ENCODE measurements around the gene TSPAN10.

The TSPAN10 gene

DNA sequence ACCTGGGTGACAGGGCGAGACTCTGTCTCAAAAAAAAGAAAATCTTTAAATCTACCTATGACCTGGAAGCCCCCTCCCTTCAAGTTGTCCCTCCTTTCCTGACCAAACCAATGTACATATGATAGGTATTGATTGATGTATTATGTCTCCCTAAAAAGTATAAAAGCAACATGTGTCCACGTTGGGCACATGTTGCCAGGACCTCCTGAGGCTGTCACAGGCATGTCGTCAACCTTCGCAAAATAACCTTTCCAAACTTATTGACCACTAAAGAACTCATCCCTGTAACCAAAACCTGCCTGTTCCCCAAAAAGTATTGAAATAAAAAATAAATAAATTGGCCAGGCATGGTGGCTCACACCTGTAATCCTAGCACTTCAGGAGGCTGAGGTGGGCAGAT, 25.0 kb downstream of the TSPAN10 start:
- TF ChIP-seq, protein P1, sequence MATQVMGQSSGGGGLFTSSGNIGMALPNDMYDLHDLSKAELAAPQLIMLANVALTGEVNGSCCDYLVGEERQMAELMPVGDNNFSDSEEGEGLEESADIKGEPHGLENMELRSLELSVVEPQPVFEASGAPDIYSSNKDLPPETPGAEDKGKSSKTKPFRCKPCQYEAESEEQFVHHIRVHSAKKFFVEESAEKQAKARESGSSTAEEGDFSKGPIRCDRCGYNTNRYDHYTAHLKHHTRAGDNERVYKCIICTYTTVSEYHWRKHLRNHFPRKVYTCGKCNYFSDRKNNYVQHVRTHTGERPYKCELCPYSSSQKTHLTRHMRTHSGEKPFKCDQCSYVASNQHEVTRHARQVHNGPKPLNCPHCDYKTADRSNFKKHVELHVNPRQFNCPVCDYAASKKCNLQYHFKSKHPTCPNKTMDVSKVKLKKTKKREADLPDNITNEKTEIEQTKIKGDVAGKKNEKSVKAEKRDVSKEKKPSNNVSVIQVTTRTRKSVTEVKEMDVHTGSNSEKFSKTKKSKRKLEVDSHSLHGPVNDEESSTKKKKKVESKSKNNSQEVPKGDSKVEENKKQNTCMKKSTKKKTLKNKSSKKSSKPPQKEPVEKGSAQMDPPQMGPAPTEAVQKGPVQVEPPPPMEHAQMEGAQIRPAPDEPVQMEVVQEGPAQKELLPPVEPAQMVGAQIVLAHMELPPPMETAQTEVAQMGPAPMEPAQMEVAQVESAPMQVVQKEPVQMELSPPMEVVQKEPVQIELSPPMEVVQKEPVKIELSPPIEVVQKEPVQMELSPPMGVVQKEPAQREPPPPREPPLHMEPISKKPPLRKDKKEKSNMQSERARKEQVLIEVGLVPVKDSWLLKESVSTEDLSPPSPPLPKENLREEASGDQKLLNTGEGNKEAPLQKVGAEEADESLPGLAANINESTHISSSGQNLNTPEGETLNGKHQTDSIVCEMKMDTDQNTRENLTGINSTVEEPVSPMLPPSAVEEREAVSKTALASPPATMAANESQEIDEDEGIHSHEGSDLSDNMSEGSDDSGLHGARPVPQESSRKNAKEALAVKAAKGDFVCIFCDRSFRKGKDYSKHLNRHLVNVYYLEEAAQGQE (IDR thresholded peaks at IDR 0.05; ENCODE audit: insufficient read depth in 1 of 2, low read depth in 2 of 2, low read length in 2 of 2): no peak
- TF ChIP-seq POLR2AphosphoS5 (IDR thresholded peaks at IDR 0.05; ENCODE audit: low read depth, low read length) (no peak), FOXP2 (optimal IDR thresholded peaks at IDR 0.05; ENCODE audit: borderline replicate concordance, extremely low read depth, extremely low read length, insufficient read depth) (no peak), SIN3A (IDR thresholded peaks at IDR 0.05; ENCODE audit: borderline replicate concordance, insufficient read depth, low read length) (no peak), TAF1 (IDR thresholded peaks at IDR 0.05; ENCODE audit: borderline replicate concordance, insufficient read depth, low read length) (no peak)

DNA sequence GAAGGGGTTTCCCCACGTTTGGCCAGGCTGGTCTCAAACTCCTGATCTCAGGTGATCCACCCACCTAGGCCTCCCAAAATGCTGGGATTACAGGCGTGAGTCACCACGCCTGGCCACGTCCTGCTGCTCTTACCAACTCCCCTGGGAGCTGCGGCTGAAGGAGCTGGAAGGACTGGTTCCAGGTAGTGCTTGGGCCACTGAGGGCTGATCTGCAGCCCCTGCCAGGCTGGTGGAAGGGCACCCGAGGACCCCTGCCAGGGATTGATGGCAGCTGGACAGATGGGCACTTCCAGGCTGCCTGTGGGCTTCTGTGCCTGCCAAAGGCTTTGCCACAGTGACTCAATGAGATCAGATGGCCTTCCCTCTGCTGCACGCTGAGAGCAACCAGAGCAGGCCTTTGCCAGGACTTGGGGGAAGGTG, 27.1 kb downstream of the TSPAN10 start:
- TF ChIP-seq TAF1 (IDR thresholded peaks at IDR 0.05; ENCODE audit: borderline replicate concordance, insufficient read depth, low read length): no peak
- TF ChIP-seq FOXP2 (optimal IDR thresholded peaks at IDR 0.05; ENCODE audit: borderline replicate concordance, extremely low read depth, extremely low read length, insufficient read depth): no peak
- TF ChIP-seq, protein P1 (IDR thresholded peaks at IDR 0.05; ENCODE audit: insufficient read depth in 1 of 2, low read depth in 2 of 2, low read length in 2 of 2): no peak
- TF ChIP-seq POLR2AphosphoS5 (IDR thresholded peaks at IDR 0.05; ENCODE audit: low read depth, low read length): no peak
- TF ChIP-seq SIN3A (IDR thresholded peaks at IDR 0.05; ENCODE audit: borderline replicate concordance, insufficient read depth, low read length): no peak

DNA sequence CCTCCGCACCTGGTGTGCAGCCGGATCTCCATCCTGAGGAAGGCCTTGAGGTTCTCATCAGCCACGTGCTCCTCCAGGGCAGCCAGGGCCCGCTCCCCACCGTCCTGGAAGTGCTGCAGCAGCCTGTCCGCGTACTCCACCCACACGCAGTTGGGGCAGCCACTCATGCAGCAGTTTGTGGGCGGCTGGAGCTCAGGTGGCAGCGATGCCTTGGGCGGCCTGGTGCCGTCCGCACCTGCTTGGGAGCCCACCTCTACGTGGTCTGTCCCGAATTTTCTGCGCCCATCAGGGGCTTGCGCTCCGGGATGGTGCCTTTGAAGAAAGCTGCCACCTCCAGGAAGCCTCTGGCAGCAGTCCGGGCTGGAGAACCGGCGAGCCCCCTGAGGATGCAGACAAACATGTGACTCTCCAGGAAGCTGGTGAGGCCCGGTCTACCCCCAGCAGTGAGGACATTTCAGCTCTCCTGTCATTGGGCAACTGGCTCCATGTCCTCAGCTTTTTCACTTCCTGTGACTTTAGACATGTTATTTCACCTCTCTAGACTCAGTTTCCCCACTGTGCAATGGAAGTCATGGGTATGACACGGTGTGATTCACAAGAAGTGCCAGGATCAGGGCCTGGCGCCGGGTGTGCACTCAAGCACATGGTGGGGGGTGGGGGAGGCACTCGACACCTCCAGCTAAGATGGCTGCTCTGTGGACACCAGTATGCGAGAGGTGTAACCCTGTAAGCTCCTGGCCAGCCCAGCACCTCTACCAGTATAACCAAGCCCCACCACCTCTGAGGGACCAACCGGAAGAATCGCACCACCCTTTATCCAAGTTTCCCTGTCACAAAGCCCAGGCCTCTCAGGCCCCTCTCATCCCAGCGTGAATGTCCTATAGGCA, 28.5 kb downstream of the TSPAN10 start:
- no peak for TF ChIP-seq FOXP2 (optimal IDR thresholded peaks at IDR 0.05; ENCODE audit: borderline replicate concordance, extremely low read depth, extremely low read length, insufficient read depth)
- TF ChIP-seq TAF1 (IDR thresholded peaks at IDR 0.05; ENCODE audit: borderline replicate concordance, insufficient read depth, low read length): peak; percentile 69; the same call in 1 of the 2 replicates
- TF ChIP-seq SIN3A (IDR thresholded peaks at IDR 0.05; ENCODE audit: borderline replicate concordance, insufficient read depth, low read length): no peak
- TF ChIP-seq, protein P1 (IDR thresholded peaks at IDR 0.05; ENCODE audit: insufficient read depth in 1 of 2, low read depth in 2 of 2, low read length in 2 of 2): no peak
- TF ChIP-seq POLR2AphosphoS5 (IDR thresholded peaks at IDR 0.05; ENCODE audit: low read depth, low read length): 0 out of 2 replicates have a peak, but pooled peaks have one; percentile 34

DNA sequence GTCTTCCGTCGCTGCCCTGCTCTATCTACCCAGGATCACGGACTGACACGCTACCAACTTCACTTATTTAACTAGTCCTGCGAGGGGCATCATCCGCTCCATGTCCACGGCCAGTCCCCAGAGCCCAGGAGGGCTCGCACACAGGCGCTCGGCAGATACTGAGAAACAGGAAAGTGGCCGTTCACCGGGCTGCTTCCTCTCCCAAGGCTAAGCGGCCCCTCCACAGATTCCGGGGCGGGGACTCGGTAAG, 29.0 kb downstream of the TSPAN10 start:
- TF ChIP-seq, protein P1 (IDR thresholded peaks at IDR 0.05; ENCODE audit: insufficient read depth in 1 of 2, low read depth in 2 of 2, low read length in 2 of 2): no peak
- TF ChIP-seq POLR2AphosphoS5 (IDR thresholded peaks at IDR 0.05; ENCODE audit: low read depth, low read length): no peak
- no peak for TF ChIP-seq SIN3A (IDR thresholded peaks at IDR 0.05; ENCODE audit: borderline replicate concordance, insufficient read depth, low read length)
- TF ChIP-seq TAF1 (IDR thresholded peaks at IDR 0.05; ENCODE audit: borderline replicate concordance, insufficient read depth, low read length): no peak
- no peak for TF ChIP-seq FOXP2 (optimal IDR thresholded peaks at IDR 0.05; ENCODE audit: borderline replicate concordance, extremely low read depth, extremely low read length, insufficient read depth)

Data from PFSK-1 (cell line).